ENCODE data around the gene FOLR1.
A peak's percentile ranks its signal among the peaks of the same experiment; 100 is the strongest.
"Not testable (repeated sequence)": the region's sequence is repeated elsewhere in the genome, so short reads cannot be mapped to it uniquely, and the experiment has no call there.

FOLR1 gene

DNA sequence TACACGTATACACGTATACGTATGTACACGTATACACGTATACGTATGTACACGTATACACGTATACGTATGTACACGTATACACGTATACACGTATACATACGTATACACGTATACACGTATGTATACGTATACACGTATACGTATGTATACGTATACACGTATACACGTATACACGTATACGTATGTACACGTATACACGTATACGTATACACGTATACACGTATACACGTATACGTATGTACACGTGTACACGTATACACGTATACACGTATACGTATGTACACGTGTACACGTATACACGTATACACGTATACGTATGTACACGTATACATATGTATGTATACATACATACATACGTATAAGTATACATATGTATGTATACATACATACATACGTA, 9.5 kb downstream of the FOLR1 start:
- H3K27ac Mint-ChIP-seq; DNase-seq; H3K9me3 Mint-ChIP-seq; H3K36me3 Mint-ChIP-seq (ENCODE audit: insufficient read depth); ATAC-seq (replicated peaks); H3K27me3 Mint-ChIP-seq; H3K4me3 Mint-ChIP-seq; H3K4me1 Mint-ChIP-seq (ENCODE audit: low read depth in 2 of 2): not testable (repeated sequence)

DNA sequence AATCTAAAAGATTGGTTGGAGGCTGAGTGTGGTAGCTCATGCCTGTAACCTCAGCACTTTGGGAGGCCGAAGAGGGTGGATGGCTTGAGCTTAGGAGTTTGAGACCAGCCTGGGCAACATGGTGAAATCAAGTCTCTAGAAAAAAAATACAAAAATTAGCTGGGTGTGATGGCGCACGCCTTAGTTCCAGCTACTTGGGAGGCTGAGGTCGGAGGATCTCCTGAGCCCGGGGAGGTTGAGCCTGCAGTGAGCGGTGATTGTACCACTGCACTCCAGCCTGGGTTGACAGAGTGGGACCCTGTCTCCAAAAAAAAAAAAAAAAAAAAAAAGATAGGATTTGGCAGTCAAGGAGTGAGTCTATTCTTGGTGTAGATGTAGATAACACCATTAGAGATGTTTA, 10.6 kb downstream of the FOLR1 start:
- no peak overlapping the region for H3K4me3 Mint-ChIP-seq

DNA sequence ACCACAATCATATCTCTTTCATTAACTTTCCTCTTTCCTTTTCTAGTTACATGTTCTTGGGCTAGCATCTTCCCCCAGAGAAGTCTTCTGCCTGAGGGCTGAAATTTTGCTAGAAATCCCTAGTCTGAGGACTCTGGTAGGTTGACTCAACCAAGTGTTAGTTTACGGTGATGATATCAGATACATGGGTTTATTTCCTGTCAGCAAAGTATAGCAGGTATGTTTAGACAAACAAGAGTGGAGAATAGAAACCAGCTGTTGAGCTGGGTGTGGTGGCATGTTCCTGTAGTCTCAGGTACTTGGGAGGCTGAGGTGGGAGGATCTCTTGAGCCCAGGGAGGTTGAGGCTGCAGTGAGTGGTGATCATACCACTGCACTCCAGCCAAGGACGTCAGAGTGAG, 11.2 kb downstream of the FOLR1 start:
- no peaks in the 10 kb centered on the region for H3K4me1 Mint-ChIP-seq (ENCODE audit: low read depth in 2 of 2)
- peaks cover 0 to 9% of the 10 kb centered on the region in 2 donors for H3K27me3 Mint-ChIP-seq
- no peak for DNase-seq
- H3K9me3 Mint-ChIP-seq: no peaks in the 10 kb centered on the region
- H3K36me3 Mint-ChIP-seq (ENCODE audit: insufficient read depth): no peaks in the 10 kb centered on the region
- H3K4me3 Mint-ChIP-seq: no peak overlapping the region
- ATAC-seq (replicated peaks): no peak
- H3K27ac Mint-ChIP-seq: no peak overlapping the region

More for the DNA sequence above, 10.6 kb downstream of the FOLR1 start:
- H3K36me3 Mint-ChIP-seq (ENCODE audit: insufficient read depth): no peaks in the 10 kb centered on the region
- no peak overlapping the region for H3K27ac Mint-ChIP-seq
- DNase-seq (no peak), ATAC-seq (replicated peaks) (no peak)
- H3K4me1 Mint-ChIP-seq (ENCODE audit: low read depth in 2 of 2): no peaks in the 10 kb centered on the region
- no peaks in the 10 kb centered on the region for H3K9me3 Mint-ChIP-seq
- H3K27me3 Mint-ChIP-seq: peaks cover 0 to 9% of the 10 kb centered on the region in 2 donors

DNA sequence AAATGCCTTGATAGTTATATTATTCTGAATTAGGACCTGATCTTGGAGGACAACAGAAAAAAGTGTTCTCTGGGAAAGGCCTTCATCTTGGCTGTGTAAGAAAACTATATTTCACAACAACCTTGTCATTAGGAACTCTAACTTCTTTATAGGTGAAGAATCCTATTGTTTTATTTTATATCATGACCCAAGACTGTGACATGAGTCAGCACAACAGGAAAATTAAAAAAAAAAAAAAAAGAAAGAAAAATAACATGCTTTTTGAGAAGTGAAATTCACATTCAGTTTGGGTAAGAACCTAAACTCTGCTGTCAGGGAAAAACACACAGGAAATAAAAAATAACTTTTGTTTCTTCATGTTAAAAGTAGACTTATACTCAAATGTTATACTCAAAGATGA, 12.9 kb downstream of the FOLR1 start:
- no peak overlapping the region for H3K4me3 Mint-ChIP-seq
- H3K9me3 Mint-ChIP-seq: peaks cover 5 to 11% of the 10 kb centered on the region in 2 donors
- H3K27ac Mint-ChIP-seq: no peak overlapping the region
- DNase-seq (no peak), ATAC-seq (replicated peaks) (no peak)
- no peaks in the 10 kb centered on the region for H3K36me3 Mint-ChIP-seq (ENCODE audit: insufficient read depth)
- no peaks in the 10 kb centered on the region for H3K4me1 Mint-ChIP-seq (ENCODE audit: low read depth in 2 of 2)
- H3K27me3 Mint-ChIP-seq: peaks cover 15 to 25% of the 10 kb centered on the region in 2 donors

DNA sequence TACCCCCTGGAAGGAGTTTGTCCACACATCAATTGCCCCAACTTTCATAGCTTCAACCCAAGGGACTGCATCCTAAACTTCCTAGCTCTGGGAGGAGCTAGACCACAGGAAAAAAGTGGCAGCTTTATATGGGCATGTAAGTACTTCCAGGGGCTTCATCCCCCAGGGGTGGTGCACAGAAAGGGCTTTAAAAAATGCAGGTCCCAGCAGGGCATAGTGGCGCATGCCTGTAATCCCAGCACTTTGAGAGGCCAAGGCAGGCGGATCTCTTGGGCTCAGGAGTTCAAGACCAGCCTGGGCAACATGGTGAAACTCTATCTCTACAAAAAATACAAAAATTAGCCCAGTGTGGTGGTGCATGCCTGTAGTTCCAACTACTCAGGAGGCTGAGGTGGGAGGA, 14.9 kb downstream of the FOLR1 start:
- peaks cover 7 to 13% of the 10 kb centered on the region in 2 donors for H3K9me3 Mint-ChIP-seq
- not testable (repeated sequence) for H3K4me1 Mint-ChIP-seq (ENCODE audit: low read depth in 2 of 2); ATAC-seq (replicated peaks); H3K27ac Mint-ChIP-seq; H3K4me3 Mint-ChIP-seq; H3K36me3 Mint-ChIP-seq (ENCODE audit: insufficient read depth); DNase-seq
- H3K27me3 Mint-ChIP-seq: peaks cover 29% of the 10 kb centered on the region in 2 donors

DNA sequence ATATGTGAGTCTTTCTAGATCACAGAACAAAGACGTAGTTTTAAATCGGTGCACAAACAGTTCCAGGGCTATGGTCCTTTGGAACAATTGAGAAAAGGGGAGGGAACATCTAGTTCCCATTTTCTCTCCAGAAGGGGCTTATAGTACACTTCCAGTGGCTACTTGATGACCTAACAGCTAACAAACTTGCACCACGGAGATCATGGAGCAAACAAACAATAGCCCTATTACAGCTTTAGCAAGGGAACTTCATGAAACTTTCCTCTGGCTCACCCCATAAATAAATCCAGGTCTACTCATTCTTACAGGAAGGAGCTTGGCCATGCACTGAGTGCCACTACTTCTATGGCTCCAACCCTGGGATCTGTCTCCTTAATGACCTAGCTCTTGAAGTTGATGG, 16.3 kb downstream of the FOLR1 start:
- DNase-seq (no peak), ATAC-seq (replicated peaks) (no peak)

DNA sequence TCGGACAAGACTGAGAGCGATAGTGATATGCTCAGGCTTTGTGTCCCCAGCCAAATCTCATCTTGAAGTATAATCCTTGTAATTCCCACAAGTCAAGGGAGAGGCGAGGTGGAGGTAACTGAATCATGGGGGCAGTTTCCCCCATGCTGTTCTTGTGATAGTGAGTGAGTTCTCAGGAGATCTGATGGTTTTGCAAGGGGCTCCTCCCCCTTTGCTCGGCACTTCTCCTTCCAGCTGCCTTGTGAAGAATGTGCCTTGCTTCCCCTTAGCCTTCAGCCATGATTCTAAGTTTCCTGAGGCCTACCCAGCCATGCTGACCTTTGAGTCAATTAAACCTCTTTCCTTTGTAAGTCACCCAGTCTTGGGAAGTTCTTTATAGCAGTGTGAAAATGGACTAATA, 17.2 kb downstream of the FOLR1 start:
- Mint-ChIP-seq H3K9me3 (peaks cover 7 to 13% of the 10 kb centered on the region in 2 donors), H3K27ac (no peak overlapping the region), H3K4me1 (ENCODE audit: low read depth in 2 of 2) (no peaks in the 10 kb centered on the region), H3K27me3 (peaks cover 29 to 34% of the 10 kb centered on the region in 2 donors), H3K36me3 (ENCODE audit: insufficient read depth) (no peaks in the 10 kb centered on the region), H3K4me3 (no peak overlapping the region)
- DNase-seq (no peak), ATAC-seq (replicated peaks) (no peak)

More for the DNA sequence above, 16.3 kb downstream of the FOLR1 start:
- Mint-ChIP-seq H3K36me3 (ENCODE audit: insufficient read depth) (no peaks in the 10 kb centered on the region), H3K9me3 (peaks cover 7 to 13% of the 10 kb centered on the region in 2 donors), H3K27me3 (peaks cover 29 to 34% of the 10 kb centered on the region in 2 donors), H3K4me1 (ENCODE audit: low read depth in 2 of 2) (no peaks in the 10 kb centered on the region), H3K27ac (no peak overlapping the region), H3K4me3 (no peak overlapping the region)

DNA sequence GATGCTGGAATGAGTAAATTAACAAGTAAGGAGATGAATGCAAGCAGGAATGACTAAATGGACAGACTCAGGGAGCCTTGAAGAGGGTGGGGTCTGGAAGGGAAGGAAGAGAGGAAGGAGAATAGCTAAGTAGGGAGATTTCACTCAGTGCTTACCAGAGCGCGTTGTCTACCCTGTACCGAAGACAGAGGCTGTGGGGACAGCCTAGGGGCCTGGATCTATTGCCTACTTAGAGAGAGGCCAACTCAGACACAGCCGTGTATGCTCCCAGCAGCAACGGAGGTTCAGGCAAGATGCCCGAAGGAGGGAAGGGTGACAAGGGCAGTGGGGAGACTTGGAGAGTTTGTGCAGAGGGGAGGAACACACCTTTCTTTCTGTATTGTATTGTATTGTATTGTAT, 24.7 kb downstream of the FOLR1 start, which contains the start of gene FOLR2:
FOLR2 (plus strand) TSS at position 157 of the 400 bp plus-strand sequence. CDS start 1,791 bp downstream, outside the sequence.
- no peak within 1 kb of the TSS for H3K4me3 Mint-ChIP-seq
- H3K36me3 Mint-ChIP-seq (ENCODE audit: insufficient read depth): no peaks in the 10 kb centered on the region
- no peaks in the 10 kb centered on the region for H3K9me3 Mint-ChIP-seq
- ATAC-seq (replicated peaks) (no peak), DNase-seq (no peak)
- H3K4me1 Mint-ChIP-seq (ENCODE audit: low read depth in 2 of 2): peaks cover 4 to 5% of the 10 kb centered on the region in 2 donors
- H3K27me3 Mint-ChIP-seq: peaks cover 39 to 42% of the 10 kb centered on the region in 2 donors
- no peak within 1 kb of the TSS for H3K27ac Mint-ChIP-seq

DNA sequence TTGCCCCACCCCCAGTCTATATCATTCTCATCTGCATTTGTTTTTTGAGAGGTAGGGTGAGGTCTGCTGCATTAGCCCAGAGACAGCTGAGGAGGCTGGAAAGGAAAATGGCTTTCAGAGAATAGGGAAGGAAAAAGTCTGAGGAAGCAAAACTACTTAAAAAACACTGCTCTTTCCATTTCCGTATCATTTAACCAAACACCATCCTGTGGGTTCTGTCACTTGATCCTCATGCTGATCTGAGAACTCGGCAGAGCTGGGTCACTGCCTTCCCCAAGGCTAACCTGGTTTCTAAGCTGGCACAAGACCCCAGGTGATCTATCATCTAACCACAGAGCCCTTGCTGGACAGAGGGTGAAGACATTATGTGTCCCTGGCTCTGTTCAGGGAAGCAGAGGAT, 25.9 kb downstream of the FOLR1 start:
- Mint-ChIP-seq H3K4me3 (no peak overlapping the region), H3K9me3 (no peaks in the 10 kb centered on the region), H3K27me3 (peaks cover 36 to 39% of the 10 kb centered on the region in 2 donors), H3K27ac (peak overlapping the region in 1 of 2 donors; percentile 77), H3K4me1 (ENCODE audit: low read depth in 2 of 2) (peaks cover 11 to 14% of the 10 kb centered on the region in 2 donors), H3K36me3 (ENCODE audit: insufficient read depth) (no peaks in the 10 kb centered on the region)
- no peak for DNase-seq
- ATAC-seq (replicated peaks): no peak

DNA sequence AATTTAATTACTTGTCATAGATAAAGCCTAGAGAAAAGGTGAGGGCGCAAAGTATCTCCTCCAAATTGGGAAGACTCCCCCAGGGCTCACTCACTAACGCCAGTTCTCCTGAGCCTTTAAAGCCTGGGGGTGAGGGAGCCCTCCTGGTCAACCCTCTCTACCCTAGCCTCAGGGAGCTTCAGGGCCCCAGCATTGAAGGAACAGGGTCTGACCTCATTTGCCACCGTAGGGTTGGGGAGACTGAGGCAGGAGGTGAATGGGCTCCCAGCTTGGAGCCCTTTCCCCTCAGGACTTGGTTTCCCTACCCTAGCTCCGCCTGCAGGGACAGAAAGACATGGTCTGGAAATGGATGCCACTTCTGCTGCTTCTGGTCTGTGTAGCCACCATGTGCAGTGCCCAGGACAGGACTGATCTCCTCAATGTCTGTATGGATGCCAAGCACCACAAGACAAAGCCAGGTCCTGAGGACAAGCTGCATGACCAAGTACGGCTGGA, 26.4 kb downstream of the FOLR1 start:
- no peak for ATAC-seq (replicated peaks)
- Mint-ChIP-seq H3K4me1 (ENCODE audit: low read depth in 2 of 2) (peaks cover 13 to 16% of the 10 kb centered on the region in 2 donors), H3K36me3 (ENCODE audit: insufficient read depth) (no peaks in the 10 kb centered on the region), H3K4me3 (no peak overlapping the region), H3K9me3 (no peaks in the 10 kb centered on the region), H3K27ac (peak overlapping the region in 1 of 2 donors; percentile 77), H3K27me3 (peaks cover 36 to 39% of the 10 kb centered on the region in 2 donors)
- no peak for DNase-seq

DNA sequence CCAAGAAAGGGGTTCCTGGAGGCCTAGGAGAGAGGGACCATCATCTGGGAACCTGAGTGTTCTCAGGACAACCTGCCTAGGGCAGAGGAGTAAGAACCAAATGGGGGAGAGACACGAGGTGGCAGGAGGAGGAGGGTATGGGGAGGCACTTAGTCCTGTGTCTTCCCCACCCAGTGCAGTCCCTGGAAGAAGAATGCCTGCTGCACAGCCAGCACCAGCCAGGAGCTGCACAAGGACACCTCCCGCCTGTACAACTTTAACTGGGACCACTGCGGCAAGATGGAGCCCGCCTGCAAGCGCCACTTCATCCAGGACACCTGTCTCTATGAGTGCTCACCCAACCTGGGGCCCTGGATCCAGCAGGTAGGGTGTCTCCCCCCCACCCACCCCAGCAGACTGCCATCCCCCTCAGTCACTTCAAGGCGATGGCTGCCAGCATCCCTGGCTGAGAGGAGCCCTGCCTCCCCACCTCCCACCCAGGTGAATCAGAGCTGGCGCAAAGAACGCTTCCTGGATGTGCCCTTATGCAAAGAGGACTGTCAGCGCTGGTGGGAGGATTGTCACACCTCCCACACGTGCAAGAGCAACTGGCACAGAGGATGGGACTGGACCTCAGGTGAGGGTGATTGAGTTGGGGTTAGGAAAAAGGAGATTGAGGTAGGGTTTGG, 28.9 kb downstream of the FOLR1 start:
- Mint-ChIP-seq H3K4me1 (ENCODE audit: low read depth in 2 of 2) (peaks cover 23 to 27% of the 10 kb centered on the region in 2 donors), H3K9me3 (no peaks in the 10 kb centered on the region), H3K36me3 (ENCODE audit: insufficient read depth) (peaks cover 4% of the 10 kb centered on the region), H3K27ac (peak overlapping the region in 1 of 2 donors; percentile 6), H3K27me3 (peaks cover 29 to 32% of the 10 kb centered on the region in 2 donors), H3K4me3 (no peak overlapping the region)
- ATAC-seq (replicated peaks) (no peak), DNase-seq (no peak)

DNA sequence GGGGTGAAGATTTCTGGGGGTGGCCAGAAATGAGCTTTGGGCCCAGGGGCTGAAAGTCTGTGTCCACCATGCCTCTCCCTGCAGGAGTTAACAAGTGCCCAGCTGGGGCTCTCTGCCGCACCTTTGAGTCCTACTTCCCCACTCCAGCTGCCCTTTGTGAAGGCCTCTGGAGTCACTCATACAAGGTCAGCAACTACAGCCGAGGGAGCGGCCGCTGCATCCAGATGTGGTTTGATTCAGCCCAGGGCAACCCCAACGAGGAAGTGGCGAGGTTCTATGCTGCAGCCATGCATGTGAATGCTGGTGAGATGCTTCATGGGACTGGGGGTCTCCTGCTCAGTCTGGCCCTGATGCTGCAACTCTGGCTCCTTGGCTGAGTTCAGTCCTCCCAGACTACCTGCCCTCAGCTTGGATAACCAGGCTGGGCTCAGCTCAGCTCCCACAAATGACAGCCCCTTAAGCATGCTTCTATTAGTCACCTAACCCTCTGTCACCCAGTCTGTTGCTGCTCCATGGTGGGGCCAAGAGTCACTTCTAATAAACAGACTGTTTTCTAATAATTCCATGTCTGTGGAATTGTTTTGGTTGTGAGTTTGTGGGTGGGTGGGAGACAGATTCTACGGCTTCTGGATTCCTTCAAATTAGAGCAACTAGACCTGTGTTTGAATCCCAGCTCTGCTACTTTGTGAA, 29.6 kb downstream of the FOLR1 start:
- DNase-seq: no peak
- Mint-ChIP-seq H3K27ac (peak overlapping the region; percentile 6 to 98), H3K4me1 (ENCODE audit: low read depth in 2 of 2) (peaks cover 30 to 34% of the 10 kb centered on the region in 2 donors), H3K27me3 (peaks cover 22 to 25% of the 10 kb centered on the region in 2 donors), H3K36me3 (ENCODE audit: insufficient read depth) (peaks cover 9% of the 10 kb centered on the region), H3K9me3 (no peaks in the 10 kb centered on the region), H3K4me3 (no peak overlapping the region)
- ATAC-seq (replicated peaks): no peak

DNA sequence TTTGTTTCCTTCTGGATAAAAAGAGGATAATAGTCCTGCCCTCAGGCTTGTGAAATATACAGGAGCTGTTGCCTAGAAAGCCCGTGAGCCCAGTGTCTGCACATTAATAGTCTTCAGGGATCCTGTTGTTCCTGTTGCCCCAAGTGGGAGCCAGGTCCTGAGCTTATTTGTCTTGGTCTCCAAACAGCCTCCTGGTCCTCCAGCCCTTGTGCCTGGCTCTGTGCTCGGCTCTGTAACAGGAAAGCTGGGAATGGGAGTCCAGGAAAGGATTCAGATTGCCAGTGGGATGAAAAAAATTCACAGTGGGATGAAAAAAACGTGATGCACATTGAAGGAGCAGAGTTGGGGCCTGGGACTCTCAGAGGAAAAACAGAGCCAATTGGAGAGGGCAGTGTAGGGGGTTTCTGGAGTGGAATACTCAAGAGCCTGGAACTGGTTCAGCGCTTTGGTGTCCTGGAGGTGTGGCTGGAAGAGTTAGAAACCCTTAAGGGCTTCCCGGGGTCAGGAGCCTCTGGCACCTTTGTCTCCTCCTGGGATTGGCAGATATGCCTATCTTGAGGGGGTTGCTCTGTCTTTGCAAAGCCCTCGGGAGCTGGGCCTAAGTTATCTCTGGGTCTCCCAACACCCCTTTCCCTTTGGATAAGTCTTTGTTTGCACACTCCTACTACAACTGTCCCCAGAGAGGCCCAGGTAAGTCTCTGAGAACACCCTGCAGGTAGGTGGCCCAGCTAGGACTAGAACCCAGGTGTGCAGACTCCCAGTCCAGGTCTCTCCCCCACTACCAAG, 30.4 kb downstream of the FOLR1 start:
- no peak for ATAC-seq (replicated peaks)
- H3K27me3 Mint-ChIP-seq: peaks cover 15 to 17% of the 10 kb centered on the region in 2 donors
- H3K27ac Mint-ChIP-seq: peak overlapping the region; percentile 98
- peak overlapping the region; percentile 98 to 99 for H3K4me3 Mint-ChIP-seq
- peaks cover 32 to 40% of the 10 kb centered on the region in 2 donors for H3K4me1 Mint-ChIP-seq (ENCODE audit: low read depth in 2 of 2)
- no peaks in the 10 kb centered on the region for H3K9me3 Mint-ChIP-seq
- H3K36me3 Mint-ChIP-seq (ENCODE audit: insufficient read depth): peaks cover 9% of the 10 kb centered on the region
- no peak for DNase-seq

Data from effector memory CD8-positive, alpha-beta T cell (primary cell).